ENCODE data around the gene PTMA.

The PTMA gene

DNA sequence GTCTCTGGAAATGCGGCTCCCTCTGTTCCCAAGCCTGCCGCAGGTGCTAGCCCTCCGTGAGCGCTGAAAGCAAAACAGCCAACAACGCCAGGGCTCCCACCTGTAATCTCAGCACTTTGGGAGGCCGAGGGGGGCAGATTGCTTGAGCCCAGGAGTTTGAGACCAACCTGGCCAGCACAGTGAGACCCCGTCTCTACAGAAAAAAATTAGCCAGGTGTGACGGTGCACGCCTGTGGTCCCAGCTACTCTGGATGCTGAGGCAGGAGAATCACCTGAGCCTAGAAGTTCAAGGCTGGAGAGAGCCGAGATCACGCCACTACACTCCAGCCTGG is 41.3 kb upstream of the PTMA start:
- Histone ChIP-seq H3K27me3 (ENCODE audit: control insufficient read depth, insufficient read depth, low read length) (no peaks in the 10 kb centered on the region), H3K4me3 (ENCODE audit: low read length) (peak overlapping the region; percentile 84), H3K9ac (ENCODE audit: low read length) (peak overlapping the region; percentile 100), H3K4me1 (ENCODE audit: control insufficient read depth, insufficient read depth, low read length) (peaks cover 33% of the 10 kb centered on the region), H3K36me3 (ENCODE audit: control insufficient read depth, insufficient read depth, low read length) (no peaks in the 10 kb centered on the region), H3K27ac (ENCODE audit: low read depth, low read length) (peak overlapping the region; percentile 100)

DNA sequence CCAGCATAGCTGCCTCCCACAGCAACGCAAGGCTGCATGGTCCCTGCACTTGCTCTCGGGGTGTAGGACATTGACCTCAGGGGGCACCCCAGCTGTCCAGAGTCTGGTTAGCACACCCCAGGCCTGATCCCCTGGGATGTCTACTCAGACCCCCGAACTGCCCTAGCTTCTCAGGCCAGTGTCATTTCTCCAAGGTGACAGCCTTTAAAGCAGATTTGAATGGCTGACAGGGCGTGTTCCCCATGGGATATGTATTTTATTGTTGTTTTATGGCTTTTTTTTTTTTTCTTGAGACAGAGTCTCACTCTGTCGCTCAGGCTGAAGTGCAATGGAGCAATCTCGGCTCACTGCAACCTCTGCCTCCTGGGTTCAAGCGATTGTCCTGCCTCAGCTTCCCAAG is 40.8 kb upstream of the PTMA start:
- Histone ChIP-seq H3K27ac (ENCODE audit: low read depth, low read length) (peak overlapping the region; percentile 100), H3K36me3 (ENCODE audit: control insufficient read depth, insufficient read depth, low read length) (no peaks in the 10 kb centered on the region), H3K4me1 (ENCODE audit: control insufficient read depth, insufficient read depth, low read length) (peaks cover 35% of the 10 kb centered on the region), H3K4me3 (ENCODE audit: low read length) (peak overlapping the region; percentile 84), H3K9ac (ENCODE audit: low read length) (peak overlapping the region; percentile 100), H3K27me3 (ENCODE audit: control insufficient read depth, insufficient read depth, low read length) (no peaks in the 10 kb centered on the region)

DNA sequence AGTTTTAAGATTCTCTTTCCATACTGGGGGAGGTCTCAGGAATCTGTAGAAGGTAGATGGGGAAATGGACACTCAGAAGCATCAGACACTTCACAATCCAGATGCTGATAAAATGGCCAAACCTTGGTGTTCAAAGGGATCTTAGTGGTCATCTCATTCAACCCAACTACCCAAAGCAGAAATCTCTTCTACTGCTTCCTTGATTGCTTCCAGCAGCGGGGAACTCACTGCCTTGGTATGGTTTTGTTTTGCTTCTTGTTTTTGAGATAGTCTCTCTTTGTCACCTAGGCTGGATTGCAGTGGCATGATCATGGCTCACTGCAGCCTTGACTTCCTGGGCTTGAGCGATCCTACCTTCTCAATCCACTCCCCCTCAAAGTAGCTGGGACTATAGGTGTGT is 39.3 kb upstream of the PTMA start:
- Histone ChIP-seq H3K4me1 (ENCODE audit: control insufficient read depth, insufficient read depth, low read length) (peaks cover 37% of the 10 kb centered on the region), H3K4me3 (ENCODE audit: low read length) (no peak overlapping the region), H3K27ac (ENCODE audit: low read depth, low read length) (no peak overlapping the region), H3K9ac (ENCODE audit: low read length) (no peak overlapping the region), H3K27me3 (ENCODE audit: control insufficient read depth, insufficient read depth, low read length) (no peaks in the 10 kb centered on the region), H3K36me3 (ENCODE audit: control insufficient read depth, insufficient read depth, low read length) (no peaks in the 10 kb centered on the region)

DNA sequence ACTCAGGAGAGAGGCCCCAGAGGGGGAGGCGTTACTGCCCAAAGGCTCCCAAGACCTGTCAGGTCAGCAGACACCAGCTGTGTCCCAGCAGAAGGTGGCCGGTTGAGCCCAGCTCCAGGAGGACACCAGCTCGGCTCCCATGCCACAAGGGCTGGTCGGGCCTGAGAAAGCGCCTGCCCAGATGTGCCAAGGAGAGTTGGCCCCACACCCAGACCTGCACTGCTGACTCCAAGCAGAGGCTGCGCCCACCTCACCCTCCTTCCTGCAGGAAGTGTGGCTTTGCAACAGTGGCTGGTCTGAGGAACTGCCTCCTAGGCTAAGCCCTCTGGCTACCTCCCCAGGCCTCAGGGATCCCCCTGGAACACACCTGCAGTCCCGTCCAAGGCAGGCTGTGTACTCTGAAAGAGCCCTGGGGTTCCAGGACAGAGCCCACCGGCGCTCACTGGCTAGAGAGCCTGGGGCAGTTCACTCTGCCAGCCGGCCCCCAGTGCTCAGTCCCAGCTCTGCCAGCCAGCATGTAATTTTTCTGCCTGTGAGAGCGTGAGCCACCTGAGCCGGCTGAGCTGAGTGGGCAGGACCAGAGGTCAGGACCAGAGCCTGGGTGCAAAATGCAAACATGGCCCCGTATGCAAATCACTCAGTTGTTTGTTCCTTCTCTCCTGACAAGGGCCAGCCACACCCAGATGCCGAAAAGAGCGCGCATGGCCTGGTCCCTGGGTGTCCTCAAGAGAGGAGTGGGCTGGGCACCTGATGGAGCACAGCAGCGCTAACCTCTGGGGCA is 36.9 kb upstream of the PTMA start:
- Histone ChIP-seq H3K27ac (ENCODE audit: low read depth, low read length) (peak overlapping the region; percentile 96), H3K9ac (ENCODE audit: low read length) (peak overlapping the region; percentile 45), H3K4me1 (ENCODE audit: control insufficient read depth, insufficient read depth, low read length) (peaks cover 40% of the 10 kb centered on the region), H3K36me3 (ENCODE audit: control insufficient read depth, insufficient read depth, low read length) (no peaks in the 10 kb centered on the region), H3K27me3 (ENCODE audit: control insufficient read depth, insufficient read depth, low read length) (no peaks in the 10 kb centered on the region), H3K4me3 (ENCODE audit: low read length) (peak overlapping the region; percentile 49)

DNA sequence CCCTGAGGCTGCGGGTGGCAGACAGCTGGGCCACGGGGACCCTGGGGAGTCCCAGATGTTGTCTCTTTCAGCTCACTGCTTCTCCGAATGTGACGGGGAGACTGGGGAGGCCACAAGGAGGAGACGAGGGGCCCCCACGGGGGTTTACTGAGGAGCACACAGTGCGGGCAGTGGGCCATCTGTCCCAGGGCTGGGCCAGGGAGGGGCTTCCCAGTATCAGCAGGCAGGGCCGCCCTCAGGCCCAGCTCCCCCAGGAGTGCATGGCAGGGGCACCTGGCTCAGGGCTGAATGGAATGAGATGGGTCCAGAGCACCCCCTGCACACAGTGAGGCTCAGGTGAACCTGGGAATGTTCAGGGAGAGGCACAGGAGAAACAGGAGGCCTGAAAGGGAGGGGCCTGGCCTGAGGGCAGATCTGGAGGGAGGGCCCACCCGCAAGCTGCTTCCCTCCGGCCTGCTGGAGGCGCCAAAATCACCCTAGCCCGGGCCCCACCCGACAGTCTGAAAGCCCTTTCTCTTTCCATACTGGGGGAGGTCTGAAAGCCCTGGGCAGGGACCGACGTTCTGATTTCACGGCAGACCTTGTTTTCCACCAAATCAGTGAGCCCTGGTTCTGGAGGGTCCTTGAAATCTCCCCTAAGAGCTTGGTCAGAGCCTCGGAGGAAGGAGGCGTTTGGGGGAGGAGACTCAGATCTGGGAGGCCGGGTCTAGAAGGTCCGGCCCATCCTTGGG is 35.5 kb upstream of the PTMA start:
- H3K4me1 ChIP-seq (ENCODE audit: control insufficient read depth, insufficient read depth, low read length): peaks cover 31% of the 10 kb centered on the region
- no peaks in the 10 kb centered on the region for H3K27me3 ChIP-seq (ENCODE audit: control insufficient read depth, insufficient read depth, low read length)
- H3K9ac ChIP-seq (ENCODE audit: low read length): peak overlapping the region; percentile 47
- peak overlapping the region; percentile 96 for H3K27ac ChIP-seq (ENCODE audit: low read depth, low read length)
- no peaks in the 10 kb centered on the region for H3K36me3 ChIP-seq (ENCODE audit: control insufficient read depth, insufficient read depth, low read length)
- peak overlapping the region; percentile 1 for H3K4me3 ChIP-seq (ENCODE audit: low read length)

DNA sequence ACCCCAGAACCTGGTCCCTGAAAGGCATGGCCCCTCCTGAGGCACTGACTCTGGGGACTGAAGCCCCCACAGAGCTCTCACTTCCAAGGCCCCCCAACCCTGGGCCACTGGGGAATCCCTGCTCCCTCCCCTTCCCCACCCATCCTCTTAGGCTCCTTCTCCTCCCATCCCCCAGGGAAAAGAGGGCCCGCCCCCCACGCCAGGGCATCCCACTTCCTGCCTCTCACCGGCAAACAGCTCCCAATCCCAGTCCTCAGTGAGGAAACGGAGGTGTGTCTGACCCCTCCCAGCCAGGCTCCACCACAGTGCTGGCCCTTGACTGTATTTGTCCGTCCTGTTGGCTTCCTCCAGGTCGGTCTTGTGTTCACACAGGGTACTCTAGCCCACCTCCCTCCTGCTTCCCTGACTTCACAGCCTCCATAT is 35.0 kb upstream of the PTMA start:
- Histone ChIP-seq H3K27ac (ENCODE audit: low read depth, low read length) (peak overlapping the region; percentile 96), H3K4me1 (ENCODE audit: control insufficient read depth, insufficient read depth, low read length) (peaks cover 31% of the 10 kb centered on the region), H3K4me3 (ENCODE audit: low read length) (peak overlapping the region; percentile 12), H3K9ac (ENCODE audit: low read length) (no peak overlapping the region), H3K36me3 (ENCODE audit: control insufficient read depth, insufficient read depth, low read length) (no peaks in the 10 kb centered on the region), H3K27me3 (ENCODE audit: control insufficient read depth, insufficient read depth, low read length) (no peaks in the 10 kb centered on the region)

DNA sequence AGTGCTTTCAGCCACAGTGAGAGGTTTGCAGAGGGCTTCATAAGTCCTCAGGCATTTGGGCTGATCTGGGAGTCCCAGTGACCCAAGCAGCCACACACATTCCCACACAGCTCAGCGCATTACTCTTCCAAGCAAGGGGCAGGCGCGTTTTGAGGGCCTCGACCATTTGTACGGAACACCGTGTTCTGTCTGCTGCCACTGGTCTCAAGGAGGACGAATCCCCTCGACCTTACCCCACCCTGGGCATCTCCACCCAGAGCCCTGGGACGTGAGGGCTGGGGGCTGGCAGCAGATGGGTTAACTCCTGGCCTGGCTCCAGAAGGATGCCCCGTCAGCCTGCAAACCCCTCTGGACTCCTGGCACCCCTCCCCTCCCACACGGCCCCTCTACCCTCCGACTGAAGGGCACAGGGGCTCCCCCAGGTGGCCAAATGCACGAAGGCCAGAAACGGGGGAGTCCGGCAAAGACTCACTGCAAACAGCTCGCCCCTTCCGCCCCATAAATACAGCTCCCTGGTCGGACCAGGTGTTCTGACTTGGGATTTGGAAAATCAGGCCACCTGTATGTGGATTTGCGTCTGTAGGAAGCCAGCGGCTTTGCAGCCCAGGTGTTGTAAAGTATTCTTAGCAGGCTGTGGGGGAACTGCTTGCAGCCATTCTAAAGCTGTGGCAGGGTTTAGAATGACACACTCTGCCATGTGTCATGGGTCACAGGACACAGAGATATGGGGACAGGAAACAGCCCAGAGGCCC is 33.6 kb upstream of the PTMA start:
- Histone ChIP-seq H3K9ac (ENCODE audit: low read length) (peak overlapping the region; percentile 49), H3K36me3 (ENCODE audit: control insufficient read depth, insufficient read depth, low read length) (no peaks in the 10 kb centered on the region), H3K27ac (ENCODE audit: low read depth, low read length) (peak overlapping the region; percentile 96), H3K4me1 (ENCODE audit: control insufficient read depth, insufficient read depth, low read length) (peaks cover 31% of the 10 kb centered on the region), H3K27me3 (ENCODE audit: control insufficient read depth, insufficient read depth, low read length) (no peaks in the 10 kb centered on the region), H3K4me3 (ENCODE audit: low read length) (peak overlapping the region; percentile 10)

DNA sequence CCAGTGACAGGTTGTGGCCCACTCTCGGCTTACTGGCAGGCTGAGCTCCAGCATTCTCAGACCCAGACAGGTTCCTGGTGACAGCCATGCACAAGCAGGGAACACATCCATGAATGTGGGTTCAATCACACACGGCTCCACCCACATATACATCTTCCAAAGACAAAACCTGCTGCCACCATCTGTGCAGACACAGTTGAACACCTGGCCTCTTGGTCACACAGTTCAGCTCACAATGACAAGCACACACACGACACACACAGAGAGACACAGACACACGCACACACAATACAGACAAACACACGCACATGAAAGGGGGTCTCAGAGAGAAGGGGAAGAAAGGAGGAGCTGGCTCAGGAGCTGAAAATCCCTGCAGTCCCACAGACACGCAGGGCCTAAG is 32.1 kb upstream of the PTMA start:
- no peaks in the 10 kb centered on the region for H3K27me3 ChIP-seq (ENCODE audit: control insufficient read depth, insufficient read depth, low read length)
- peaks cover 29% of the 10 kb centered on the region for H3K4me1 ChIP-seq (ENCODE audit: control insufficient read depth, insufficient read depth, low read length)
- no peaks in the 10 kb centered on the region for H3K36me3 ChIP-seq (ENCODE audit: control insufficient read depth, insufficient read depth, low read length)
- H3K4me3 ChIP-seq (ENCODE audit: low read length): no peak overlapping the region
- no peak overlapping the region for H3K9ac ChIP-seq (ENCODE audit: low read length)
- no peak overlapping the region for H3K27ac ChIP-seq (ENCODE audit: low read depth, low read length)

DNA sequence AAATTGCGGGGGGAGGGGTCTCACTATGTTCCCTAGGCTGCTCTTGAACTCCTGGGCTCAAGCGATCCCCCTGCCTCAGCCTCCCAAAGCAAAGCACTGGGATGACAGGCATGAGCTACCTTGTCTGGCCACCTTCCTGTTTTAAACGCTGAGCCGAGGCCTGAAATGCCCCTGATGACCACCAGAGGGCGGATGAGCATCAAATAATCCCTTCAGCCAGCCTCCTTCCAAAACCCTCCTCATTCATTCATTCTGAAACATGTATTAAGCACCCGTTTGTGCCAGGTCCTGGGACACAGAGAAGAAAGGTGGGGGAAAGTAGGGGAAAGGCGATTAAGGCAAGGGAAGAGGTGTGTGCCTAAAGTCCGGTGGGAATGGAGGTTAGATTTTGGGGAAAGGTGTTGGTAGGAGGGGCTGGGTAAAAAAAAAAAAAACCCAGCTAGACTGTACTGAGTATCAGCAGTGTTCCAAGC is 30.7 kb upstream of the PTMA start:
- no peaks in the 10 kb centered on the region for H3K27me3 ChIP-seq (ENCODE audit: control insufficient read depth, insufficient read depth, low read length)
- no peak overlapping the region for H3K9ac ChIP-seq (ENCODE audit: low read length)
- H3K27ac ChIP-seq (ENCODE audit: low read depth, low read length): no peak overlapping the region
- no peaks in the 10 kb centered on the region for H3K36me3 ChIP-seq (ENCODE audit: control insufficient read depth, insufficient read depth, low read length)
- H3K4me3 ChIP-seq (ENCODE audit: low read length): no peak overlapping the region
- H3K4me1 ChIP-seq (ENCODE audit: control insufficient read depth, insufficient read depth, low read length): peaks cover 25% of the 10 kb centered on the region

DNA sequence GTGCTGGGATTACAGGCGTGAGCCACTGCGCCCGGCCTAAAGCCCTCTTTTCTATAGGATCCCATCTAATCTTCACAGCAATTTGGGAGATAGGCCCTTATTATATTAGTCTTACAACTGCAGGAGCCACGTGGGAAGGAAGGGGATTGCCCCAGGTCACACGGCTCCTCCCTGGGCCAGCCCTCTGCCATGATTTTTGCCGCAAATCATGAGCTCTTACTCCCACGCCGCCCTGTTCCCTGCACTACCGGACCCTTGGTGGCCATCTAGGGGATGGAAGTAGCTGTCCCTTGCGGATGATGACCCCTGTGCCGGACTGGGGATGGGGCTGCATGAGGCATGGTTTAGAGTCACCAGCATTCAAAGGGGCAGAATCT is 28.4 kb upstream of the PTMA start:
- no peak overlapping the region for H3K9ac ChIP-seq (ENCODE audit: low read length)

DNA sequence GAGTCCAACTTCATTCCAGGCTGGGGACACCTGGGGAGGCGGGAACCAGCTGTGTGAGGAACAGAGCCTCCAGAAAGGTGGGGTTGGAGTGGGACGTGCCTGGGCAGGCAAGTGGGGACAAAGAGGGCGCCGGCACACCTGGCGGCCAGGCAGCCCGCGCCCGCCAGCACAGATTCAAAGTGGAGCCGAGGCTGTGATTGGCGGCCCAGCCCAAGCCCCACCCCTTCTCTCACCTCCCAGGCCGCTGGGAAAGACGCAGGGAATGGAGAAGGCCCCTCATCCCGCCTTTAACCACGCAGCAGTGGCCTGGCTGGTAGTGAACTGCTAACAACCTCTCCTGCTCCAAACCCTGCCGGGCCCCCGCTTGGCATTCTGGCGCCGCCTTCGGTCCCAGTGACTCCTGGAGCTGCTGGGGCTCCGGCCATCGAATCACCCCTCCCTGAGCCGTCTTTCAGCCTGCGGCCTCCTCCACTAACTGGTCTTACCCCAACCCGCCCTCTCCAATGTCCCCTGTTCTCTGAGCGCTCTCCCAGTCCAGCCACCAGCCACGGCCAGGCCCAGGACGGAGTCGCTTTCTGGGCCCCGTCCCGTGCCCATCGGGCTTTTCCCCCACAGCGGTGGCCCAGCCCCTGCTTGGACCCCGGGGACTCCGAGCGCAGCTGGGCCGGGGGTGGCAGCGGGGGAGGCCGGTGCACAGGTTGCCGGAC is 27.9 kb upstream of the PTMA start:
- Histone ChIP-seq H3K27me3 (ENCODE audit: control insufficient read depth, insufficient read depth, low read length) (no peaks in the 10 kb centered on the region), H3K9ac (ENCODE audit: low read length) (peak overlapping the region; percentile 19), H3K4me3 (ENCODE audit: low read length) (peak overlapping the region; percentile 75), H3K4me1 (ENCODE audit: control insufficient read depth, insufficient read depth, low read length) (peaks cover 6% of the 10 kb centered on the region), H3K36me3 (ENCODE audit: control insufficient read depth, insufficient read depth, low read length) (no peaks in the 10 kb centered on the region), H3K27ac (ENCODE audit: low read depth, low read length) (peak overlapping the region; percentile 97)

More for the DNA sequence above, 28.4 kb upstream of the PTMA start:
- peaks cover 8% of the 10 kb centered on the region for H3K4me1 ChIP-seq (ENCODE audit: control insufficient read depth, insufficient read depth, low read length)
- peak overlapping the region; percentile 75 for H3K4me3 ChIP-seq (ENCODE audit: low read length)
- peak overlapping the region; percentile 97 for H3K27ac ChIP-seq (ENCODE audit: low read depth, low read length)
- H3K27me3 ChIP-seq (ENCODE audit: control insufficient read depth, insufficient read depth, low read length): no peaks in the 10 kb centered on the region
- no peaks in the 10 kb centered on the region for H3K36me3 ChIP-seq (ENCODE audit: control insufficient read depth, insufficient read depth, low read length)

All from rectal smooth muscle tissue (tissue), 1 donor.